NCI-H2081 treated with DMSO at 0.1 percent for 48 hours (cell line): ENCODE measurements around the gene TNIP1.

Experiments
- DNase-seq: peaks from one replicate; lab custom pipeline; 2025; lab: John Stamatoyannopoulos, UW

Gene TNIP1, protein sequence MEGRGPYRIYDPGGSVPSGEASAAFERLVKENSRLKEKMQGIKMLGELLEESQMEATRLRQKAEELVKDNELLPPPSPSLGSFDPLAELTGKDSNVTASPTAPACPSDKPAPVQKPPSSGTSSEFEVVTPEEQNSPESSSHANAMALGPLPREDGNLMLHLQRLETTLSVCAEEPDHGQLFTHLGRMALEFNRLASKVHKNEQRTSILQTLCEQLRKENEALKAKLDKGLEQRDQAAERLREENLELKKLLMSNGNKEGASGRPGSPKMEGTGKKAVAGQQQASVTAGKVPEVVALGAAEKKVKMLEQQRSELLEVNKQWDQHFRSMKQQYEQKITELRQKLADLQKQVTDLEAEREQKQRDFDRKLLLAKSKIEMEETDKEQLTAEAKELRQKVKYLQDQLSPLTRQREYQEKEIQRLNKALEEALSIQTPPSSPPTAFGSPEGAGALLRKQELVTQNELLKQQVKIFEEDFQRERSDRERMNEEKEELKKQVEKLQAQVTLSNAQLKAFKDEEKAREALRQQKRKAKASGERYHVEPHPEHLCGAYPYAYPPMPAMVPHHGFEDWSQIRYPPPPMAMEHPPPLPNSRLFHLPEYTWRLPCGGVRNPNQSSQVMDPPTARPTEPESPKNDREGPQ

DNA sequence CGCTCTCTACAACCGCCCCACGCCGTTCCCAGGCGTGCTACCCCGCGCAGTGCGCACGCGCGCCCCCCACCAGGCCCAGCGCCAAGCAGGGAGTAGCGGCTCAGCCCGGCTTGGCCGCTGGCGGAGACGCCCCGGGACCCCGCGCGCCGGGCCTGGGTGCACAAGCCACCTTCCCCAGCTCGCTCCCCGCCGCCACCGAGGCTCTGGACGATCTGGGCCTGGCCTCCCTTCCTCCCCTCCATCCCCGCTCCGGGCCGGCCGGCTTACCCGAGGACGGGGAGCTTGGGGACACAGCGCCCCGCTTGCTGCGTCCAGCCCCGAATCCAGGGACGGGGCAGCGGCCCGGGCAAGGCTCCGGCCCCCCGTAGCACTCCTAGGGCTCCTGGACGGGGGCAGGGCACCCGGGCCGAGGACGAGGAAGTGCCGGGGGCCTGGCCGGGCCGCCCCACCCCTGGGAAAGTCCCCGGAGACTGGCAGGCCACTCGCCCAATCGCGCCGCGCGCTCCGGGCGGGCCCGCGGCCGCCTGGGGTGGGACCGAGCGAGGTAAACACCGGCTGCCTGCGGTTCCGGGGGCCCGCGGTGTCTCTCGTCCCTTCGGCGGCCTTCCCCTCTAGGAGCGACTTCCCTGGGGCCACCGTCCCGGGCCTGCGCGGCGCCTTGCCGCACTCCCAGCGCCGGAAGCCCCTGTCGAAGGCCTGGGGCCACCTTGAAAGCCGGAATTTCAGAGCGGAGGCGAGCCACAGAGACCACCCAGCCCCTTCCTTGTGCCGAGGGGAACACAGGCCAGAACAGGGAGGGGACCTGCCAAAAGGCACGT lies at the start of gene TNIP1:
TNIP1 (minus strand) TSS at position 422 of the 818 bp plus-strand sequence. CDS start 15,939 bp downstream, outside the sequence.
- peak; percentile 20 for DNase-seq

DNA sequence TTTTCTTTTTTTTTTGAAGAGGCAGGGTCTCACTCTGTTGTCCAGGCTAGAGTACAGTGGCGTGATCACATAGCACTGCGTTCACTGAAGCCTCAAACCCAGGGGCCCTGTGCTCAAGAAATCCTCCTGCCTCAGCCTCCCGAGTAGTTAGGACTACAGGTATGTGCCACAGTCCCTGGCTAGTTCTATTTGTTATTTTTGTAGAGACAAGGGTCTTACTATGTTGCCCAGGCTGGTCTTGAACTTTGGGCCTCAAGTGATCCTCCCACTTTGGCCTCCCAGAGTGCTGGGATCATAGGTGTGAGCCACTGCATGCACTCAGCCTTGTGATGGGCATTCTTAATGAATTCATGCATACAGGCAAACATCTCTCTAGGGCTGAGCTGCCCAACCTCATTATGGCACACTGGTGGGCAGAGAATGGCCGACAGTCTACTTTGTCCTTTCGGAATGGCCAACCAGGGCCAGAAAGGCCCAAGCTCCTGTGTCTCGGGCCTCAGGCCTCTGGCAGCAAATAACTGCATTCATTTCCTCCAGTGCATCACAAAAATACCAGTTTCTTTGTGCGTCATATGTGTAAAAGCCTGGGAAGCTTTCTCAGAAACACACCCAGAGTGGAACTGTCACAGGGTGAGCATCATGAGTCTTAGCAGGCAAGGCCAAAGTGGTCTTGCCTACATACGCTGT lies 49.5 kb upstream of the TNIP1 start:
- no peak for DNase-seq

DNA sequence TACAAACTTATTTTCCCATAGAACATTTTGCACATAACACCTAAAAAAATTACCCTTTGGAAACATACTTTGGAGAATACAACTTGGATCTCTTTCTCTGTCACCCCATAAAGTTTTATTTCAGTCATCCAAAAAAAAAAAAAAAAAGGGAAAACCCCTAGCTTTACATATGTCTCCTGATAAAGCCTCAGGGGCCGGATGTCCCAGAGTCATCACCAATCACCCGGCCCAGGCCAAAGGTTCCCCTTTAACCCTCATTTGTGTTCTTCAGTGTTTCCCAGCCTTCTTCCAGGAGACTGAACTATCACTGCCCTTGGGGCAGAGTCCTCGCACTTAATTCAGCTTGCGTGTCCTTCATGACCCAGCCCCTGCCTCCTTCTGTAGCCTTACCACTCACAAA lies 48.0 kb upstream of the TNIP1 start:
- no peak for DNase-seq

DNA sequence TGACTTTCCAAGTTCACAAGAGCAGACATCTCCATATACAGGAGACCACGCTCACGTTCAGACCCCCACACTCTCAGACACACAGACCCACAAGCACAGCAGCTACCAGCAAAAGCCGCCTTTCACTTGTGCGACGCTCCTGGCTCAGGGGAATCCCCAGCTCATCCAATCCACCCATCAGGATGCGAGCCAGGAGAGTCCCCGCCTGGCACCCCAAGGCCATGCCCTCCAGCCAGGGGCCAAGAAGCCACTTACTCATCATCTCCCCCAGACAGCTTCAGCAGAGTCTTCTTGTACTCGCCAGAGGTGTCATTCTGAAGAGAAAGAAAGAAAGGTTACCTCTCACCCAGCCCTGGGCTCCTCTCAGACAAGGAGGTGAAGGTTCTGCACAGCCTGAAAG lies 47.1 kb upstream of the TNIP1 start:
- no peak for DNase-seq

DNA sequence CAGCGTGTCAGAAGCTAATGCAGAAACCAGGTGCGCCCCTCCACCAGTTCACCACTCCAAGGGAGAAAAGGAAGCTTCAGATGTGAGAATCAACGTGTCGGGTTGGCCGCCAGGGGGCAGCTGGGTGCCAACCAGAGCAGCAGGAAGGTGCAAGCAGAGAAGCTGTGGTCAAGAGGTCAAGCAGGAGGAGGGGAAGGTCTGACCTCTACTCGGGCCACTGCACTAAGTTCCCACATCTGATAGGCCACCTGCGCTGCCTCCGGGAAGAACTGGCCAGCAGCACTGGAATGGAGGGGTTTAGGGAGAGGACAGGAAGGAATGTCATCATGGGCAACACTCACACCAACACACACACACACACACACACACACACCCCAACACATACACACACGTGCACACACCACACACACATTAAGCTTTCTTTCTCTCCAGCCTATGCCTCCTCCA lies 45.4 kb upstream of the TNIP1 start:
- DNase-seq = no peak

DNA sequence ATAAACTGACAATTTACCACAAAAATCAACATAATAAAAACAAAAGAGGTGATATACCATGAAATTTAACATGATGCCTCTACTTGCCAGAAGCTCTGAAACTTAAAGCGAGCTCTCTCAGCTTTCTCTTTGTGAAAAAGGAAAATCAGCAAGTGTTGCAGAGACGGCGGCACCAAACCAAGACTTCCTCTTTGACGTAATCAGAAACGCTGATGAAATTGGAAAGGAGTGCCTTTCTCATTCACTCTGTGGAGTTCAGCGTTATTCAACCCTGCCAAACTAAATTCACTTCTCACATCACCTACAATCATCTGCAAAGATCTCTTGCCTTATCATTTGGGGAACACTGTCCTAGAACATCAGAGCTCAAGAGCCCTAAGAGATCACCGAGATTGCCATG lies 44.6 kb upstream of the TNIP1 start:
- no peak for DNase-seq

DNA sequence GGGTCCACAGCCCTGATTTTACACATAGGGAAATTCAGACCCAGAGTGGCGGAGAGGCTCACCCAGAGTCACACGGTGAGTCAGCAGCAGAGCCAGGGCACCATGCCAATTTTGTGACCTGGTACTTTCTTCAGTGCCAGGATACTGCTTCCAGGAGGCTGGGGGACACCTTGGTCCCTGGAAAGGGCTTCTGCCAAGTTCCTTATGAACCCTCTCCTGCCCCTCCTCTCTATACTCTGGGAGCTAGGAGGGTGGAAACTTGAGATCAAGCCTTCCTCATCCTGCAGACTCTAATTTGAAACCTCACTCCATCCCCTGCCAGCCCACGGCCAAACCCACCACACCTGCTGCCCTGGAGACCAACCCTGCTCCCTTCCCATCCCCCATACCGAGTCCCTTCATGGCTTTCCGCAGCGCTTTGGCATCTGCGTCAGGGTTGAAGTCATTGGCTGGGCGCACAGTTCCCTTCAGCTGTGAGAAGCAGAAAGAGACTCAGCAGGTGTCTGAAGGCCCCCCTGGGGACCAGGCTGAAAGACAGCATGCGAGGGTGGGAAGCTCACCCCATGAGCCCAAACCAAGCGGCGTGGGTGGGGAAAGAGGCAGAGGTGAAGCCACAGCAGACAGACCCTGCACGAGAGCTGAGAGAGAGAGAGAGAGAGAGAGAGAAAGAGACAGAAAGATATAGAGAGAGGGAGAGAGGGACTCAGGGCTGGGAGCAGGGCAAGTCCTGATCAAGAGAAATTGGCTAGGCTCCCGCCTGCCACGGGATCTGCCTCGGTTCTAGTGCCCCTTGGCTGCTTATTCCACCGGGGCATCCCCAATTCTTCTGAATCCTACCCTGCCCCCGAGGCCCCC lies 43.3 kb upstream of the TNIP1 start:
- no peak for DNase-seq

DNA sequence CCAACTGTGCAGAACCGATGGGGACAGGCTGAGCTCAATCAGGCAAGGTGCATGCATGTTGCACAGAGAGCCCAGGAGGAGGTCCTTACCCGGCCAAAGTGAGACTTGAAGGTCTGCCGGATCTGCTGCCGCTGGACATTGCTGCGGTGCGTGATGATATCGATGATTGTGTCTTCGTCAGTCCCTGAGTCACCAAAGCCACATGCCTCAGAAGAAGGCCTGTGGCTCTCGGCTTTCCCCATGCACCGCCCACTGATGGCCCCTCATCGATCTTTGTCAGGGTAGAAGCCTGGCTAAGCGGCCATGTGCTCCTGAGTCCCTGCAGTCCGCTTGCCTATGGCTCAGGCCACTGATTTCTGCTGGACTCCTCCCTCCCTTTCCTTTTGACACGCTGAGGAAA lies 42.0 kb upstream of the TNIP1 start:
- no peak for DNase-seq

DNA sequence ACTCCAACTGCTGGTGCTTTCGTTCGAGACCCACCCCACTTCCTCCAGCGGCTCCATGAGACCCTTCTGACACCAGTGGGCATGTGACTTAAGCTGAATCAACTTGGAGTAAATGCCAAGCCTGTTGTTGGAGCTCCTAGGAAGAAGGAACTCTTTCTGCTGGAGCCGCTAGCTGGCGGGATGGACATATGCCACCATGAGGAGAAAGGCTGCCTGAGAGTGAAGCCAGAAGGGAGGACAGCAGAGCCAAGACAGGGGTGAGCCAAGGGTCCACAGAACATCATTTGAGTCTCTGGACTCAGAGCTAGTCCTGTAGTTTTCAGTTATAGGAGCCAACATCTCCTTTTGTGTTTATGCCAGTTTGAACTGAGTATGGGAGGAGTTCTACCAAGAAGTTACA lies 40.8 kb upstream of the TNIP1 start:
- no peak for DNase-seq

DNA sequence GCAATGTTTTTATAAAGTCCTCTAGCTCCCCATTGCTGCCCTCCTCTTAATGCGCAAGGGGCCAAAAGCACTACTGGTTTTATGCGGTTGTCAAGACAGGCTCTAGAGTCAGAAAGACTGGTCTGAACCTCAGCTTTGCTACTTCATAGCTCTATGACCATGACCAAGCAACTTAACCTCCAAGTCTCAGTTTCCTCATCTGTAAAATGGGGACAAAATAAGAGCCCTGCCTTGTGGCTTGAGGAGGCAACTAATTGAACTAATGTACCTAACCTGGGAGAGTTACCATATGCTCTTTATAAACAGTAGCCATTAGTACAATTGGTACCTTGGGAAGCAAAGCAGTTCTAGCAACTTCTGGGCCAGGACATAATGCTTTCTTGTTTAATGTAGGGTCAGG lies 40.3 kb upstream of the TNIP1 start:
- no peak for DNase-seq

DNA sequence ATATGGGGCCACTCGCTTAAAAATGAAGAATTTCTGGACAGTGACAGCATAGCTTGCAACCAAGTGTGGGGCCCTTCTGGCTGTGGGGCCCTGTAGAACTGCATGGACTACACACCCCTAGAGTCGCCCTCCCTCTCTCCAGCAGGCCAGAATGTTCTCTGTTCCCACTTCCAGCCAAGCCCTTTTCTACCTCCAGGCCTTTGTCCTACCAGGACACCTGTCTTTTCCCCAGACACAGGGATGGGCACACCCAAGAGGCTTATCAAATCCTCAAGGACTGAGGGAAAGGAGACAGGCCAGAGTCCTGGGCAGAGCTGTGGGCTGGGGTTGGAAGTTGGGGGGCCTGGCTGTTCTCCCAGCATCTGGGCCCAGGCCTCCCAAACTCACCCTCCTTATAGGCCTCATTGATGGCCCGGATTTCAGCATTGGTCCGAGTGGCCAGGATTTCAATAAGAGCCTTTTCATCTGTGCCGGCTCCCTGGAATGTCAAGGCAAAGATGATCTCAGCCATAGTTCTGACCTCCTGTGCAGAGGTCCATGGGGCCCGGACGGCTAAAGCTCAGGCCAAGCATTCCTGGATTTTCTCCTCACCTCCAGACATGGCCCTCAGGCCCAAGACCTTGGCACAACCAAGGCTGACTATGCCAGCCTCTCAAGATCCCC lies 38.2 kb upstream of the TNIP1 start:
- DNase-seq = no peak

DNA sequence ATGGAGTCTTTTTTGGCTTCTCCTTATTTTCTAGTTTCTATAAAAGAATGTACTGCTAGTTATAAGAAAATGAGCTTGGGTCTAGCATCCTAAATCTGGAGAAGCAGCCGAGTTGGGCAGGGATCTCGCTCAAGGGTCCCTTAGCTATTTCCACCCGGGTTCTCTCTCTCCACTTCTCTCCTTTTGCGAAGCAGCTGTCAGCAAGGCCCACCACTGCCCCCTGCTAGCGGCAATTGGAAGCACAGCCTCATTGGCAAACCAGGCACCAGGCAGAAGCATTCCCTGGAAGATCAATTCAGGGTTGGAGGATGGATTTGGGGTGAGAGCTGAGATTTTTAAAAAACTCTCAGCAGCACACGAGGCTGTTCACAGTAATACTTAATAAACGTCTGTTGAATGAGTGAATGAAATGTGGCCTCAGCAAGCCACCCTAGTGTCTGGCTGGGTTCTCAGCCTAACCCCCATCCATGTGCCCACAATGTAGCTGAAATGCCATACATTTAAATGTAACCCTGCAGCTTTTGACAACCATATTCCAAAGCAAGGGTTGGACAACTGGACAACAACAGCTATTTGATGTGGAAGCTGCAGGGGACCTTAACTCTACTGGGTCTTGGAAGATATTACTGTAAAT lies 34.6 kb upstream of the TNIP1 start:
- no peak for DNase-seq

DNA sequence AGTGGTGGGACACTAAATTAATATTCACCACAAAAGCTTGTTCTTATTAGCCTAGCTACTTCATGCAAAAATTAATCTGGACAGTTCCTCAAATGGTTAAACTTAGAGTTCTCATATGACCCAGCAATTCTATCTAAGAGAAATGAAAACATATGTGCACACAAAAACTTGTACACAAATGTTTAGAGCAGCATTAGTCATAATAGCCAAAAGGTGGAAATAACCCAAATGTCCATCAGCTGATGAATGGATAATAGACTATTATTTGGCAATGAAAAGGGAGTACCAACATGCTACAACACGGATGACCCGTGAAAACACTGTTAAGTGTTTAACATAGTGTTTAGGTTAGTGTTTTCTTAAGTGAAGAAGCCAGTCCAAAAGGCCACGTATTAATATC lies 32.8 kb upstream of the TNIP1 start:
- no peak for DNase-seq

DNA sequence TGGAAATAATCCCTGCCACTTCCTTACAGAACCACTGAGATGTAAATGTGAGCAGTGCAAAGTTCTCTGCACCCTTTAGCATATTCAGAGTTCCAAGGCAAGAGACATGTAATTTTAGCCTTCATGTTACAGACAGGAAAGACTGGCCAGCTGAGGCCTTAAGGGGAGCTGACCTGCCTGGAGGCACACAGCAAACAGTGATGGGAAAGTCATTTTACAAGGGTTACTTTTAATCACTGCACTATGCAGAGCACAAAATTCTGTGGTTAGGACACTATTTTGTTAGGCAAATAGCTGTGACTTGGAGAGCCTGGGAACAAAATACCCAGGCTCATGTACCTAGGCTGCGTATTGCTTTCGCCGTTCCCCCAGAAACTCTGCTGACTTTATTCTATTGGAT lies 30.2 kb upstream of the TNIP1 start:
- DNase-seq = no peak

DNA sequence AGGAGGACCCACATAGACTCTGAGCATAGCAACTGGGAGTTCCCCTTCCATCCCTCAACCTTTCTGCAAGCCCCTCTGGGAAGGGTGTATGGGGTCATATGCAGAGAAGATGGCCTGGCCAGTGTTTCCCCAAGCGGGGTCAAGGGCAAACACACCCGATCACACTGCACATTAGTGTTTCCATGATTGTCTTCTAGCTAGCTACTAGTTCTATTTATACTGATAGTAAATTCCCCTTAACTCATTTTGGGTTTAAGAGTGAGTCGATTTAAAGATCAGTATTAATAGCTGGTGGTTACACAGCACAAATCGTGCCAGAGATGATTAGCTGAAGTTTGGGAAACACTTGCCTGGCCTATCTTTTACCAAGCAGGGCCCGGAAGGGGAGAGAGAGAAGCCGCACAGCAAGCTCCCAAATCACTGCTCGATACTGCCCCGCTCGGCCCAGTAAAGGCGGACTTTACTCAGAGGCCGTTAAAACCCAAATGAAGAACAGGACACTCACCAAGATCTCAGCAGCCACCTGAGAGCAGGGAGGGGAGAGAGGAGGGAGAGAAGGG lies 29.4 kb upstream of the TNIP1 start:
- DNase-seq = no peak

DNA sequence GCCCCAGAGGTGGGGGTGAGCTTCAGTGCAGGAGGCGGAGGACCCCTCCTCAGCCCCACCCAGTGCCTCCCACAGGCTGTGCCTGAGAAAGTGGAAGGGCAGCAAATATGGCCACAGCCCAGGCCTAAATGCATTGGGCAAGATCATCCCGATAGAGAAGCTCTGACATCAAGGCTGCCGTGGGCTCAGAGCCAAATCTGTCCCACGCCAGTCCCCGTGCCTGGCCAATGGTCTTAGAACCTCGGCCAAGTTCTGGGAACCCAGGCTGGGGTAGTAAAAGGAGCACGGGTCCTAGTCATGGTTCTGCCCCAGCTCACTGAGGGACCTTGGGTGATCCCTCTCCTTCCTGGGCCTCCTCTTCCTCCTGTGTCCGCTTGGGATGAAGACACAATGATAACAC lies 27.7 kb upstream of the TNIP1 start:
- no peak for DNase-seq

DNA sequence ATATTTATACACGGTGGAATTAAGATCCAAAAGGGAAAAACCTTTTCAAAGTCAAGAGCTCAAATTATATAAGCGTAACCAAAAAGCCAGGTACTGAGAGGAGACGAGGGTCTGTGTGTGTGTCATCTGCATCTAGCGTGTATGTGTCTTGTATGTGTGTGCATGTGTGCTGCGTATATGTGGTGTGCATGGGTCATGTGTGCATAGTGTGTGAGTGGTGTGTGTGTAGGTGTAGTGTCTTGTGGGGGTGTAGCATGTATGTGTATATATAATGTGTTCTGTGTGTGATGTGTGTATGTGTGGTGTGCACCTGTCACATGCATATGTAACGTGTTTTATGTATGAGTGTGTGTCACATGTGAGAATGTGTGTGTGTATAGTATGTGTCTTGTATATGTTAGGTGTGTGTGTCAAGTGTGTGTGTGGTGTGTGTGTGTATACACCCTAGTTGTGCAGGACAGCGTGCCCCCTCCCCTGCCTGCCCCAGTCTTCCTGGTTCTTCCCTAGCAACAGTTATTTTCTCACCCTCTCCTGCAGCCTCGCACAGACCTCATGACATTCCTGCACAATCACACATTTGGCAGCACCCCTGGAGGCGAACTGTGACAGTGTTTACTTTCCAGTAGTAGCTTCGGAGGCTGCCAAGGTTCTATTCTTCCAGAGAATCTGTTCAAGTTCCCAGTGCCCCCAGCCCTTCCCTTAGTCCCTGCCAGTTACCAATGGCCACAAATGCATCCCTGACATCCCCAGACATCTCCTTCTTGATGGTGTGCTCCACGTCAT lies 27.1 kb upstream of the TNIP1 start:
- no peak for DNase-seq

DNA sequence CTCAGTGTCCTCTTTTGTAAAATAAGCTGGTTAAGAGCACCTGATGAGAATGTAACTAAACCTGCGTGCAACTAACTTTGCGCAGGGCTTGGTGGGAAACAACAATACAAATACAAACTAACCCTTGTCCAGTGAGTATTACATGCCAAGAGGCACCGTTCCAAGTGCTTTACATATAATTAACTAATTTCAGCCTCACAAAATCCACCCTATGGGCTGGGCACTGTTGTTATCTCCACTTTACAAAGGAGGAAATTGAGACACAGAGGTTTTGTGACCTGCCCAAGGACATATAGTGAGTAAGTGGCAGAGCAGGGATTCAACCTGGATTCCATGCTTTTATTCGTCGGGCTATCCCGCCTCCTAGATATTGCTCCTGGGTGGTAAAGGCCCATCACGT lies 26.2 kb upstream of the TNIP1 start:
- DNase-seq = no peak

DNA sequence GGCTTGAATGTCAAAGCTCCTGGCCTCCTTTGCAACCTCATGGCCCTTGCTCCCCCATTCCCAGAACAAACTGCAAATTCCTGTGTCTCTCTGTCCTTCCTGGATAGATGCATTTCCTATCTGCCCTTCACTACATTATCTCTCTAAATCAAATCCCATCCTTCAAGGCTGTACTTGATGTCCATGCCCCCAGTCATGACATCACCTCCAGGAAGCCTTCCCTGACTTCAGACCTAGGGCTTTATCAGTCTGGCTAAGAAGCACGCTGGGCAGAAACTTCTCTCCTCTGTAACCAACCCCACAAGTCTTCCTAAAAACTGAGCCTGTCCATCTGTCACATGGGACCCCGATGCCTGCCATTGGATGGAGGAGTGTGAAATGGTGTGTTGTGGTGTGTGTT lies 25.7 kb upstream of the TNIP1 start:
- no peak for DNase-seq
